HG02642 (cell line): ENCODE data around the gene NMBR.
A peak's percentile ranks its signal among the peaks of the same experiment; 100 is the strongest.
"Not testable (repeated sequence)": the region's sequence is repeated elsewhere in the genome, so short reads cannot be mapped to it uniquely, and the experiment has no call there.

Source experiments
- ATAC-seq: cut with Tn5 transposase; IDR thresholded peaks from one replicate; pipeline ENCODE4 v1.9.1; 2021; ENCODE audit warnings: mild to moderate bottlenecking; ENCODE audit not compliant: unreplicated experiment, poor library complexity

Gene NMBR

GRCh38 chr6:142071981-142072380, 74.9 kb downstream of the NMBR start:
- ATAC-seq: no peak

GRCh38 chr6:142068416-142068815, 78.5 kb downstream of the NMBR start:
- no peak for ATAC-seq

GRCh38 chr6:142062861-142063260, 84.1 kb downstream of the NMBR start:
- not testable (repeated sequence) for ATAC-seq

- no peak for ATAC-seq
These were observed 88.2 kb downstream of the NMBR start for GRCh38 chr6:142058551-142059290.

- peak; percentile 87 for ATAC-seq
These were observed 91.7 kb downstream of the NMBR start for GRCh38 chr6:142055219-142055618.

- no peak for ATAC-seq
These were observed 95.5 kb downstream of the NMBR start for GRCh38 chr6:142051404-142051803.

GRCh38 chr6:142048593-142048980, 98.3 kb downstream of the NMBR start:
- no peak for ATAC-seq

GRCh38 chr6:142047934-142048592, 98.9 kb downstream of the NMBR start:
- no peak for ATAC-seq

GRCh38 chr6:142045380-142046278, 101.3 kb downstream of the NMBR start:
- no peak for ATAC-seq

- ATAC-seq: no peak
These were observed 111.0 kb downstream of the NMBR start for GRCh38 chr6:142035890-142036289.

- ATAC-seq: no peak
These were observed 115.9 kb downstream of the NMBR start for GRCh38 chr6:142031035-142031434.

- peak; percentile 55 for ATAC-seq
These were observed 116.8 kb downstream of the NMBR start for GRCh38 chr6:142030115-142030619.

- ATAC-seq: no peak
These were observed 118.4 kb downstream of the NMBR start for GRCh38 chr6:142028527-142028926.

- not testable (repeated sequence) for ATAC-seq
These were observed 119.1 kb downstream of the NMBR start for GRCh38 chr6:142027804-142028203.

GRCh38 chr6:142027074-142027473, 119.8 kb downstream of the NMBR start:
- no peak for ATAC-seq

GRCh38 chr6:142026471-142026870, 120.5 kb downstream of the NMBR start:
- ATAC-seq: no peak
